ENCODE measurements around the gene HSF2.
A peak's percentile ranks its signal among the peaks of the same experiment; 100 is the strongest.

Gene HSF2

GRCh38 chr6:122400121-122400450, 634 bp downstream of the HSF2 start:
- peak; percentile 25 for DNase-seq

GRCh38 chr6:122400462-122401089, 1.1 kb downstream of the HSF2 start:
- DNase-seq = no peak

- DNase-seq = no peak
Observed at GRCh38 chr6:122401104-122401503, 1.7 kb downstream of the HSF2 start.

GRCh38 chr6:122404444-122404843, 5.0 kb downstream of the HSF2 start:
- DNase-seq = no peak

GRCh38 chr6:122405417-122405816, 6.0 kb downstream of the HSF2 start:
- no peak for DNase-seq

GRCh38 chr6:122406187-122406586, 6.7 kb downstream of the HSF2 start:
- no peak for DNase-seq

GRCh38 chr6:122407712-122408111, 8.3 kb downstream of the HSF2 start:
- no peak for DNase-seq

GRCh38 chr6:122408240-122408639, 8.8 kb downstream of the HSF2 start:
- no peak for DNase-seq

- no peak for DNase-seq
Observed at GRCh38 chr6:122408702-122409458, 9.4 kb downstream of the HSF2 start.

GRCh38 chr6:122412001-122412400, 12.5 kb downstream of the HSF2 start:
- DNase-seq = no peak

- DNase-seq = no peak
Observed at GRCh38 chr6:122416825-122417224, 17.4 kb downstream of the HSF2 start.

- no peak for DNase-seq
Observed at GRCh38 chr6:122422003-122422402, 22.6 kb downstream of the HSF2 start.

GRCh38 chr6:122422614-122423267, 23.3 kb downstream of the HSF2 start:
- peak; percentile 84 for DNase-seq

- no peak for DNase-seq
Observed at GRCh38 chr6:122423734-122424133, 24.3 kb downstream of the HSF2 start.

GRCh38 chr6:122426597-122426996, 27.1 kb downstream of the HSF2 start:
- DNase-seq = no peak

- no peak for DNase-seq
Observed at GRCh38 chr6:122428781-122429180, 29.3 kb downstream of the HSF2 start.

- DNase-seq = no peak
Observed at GRCh38 chr6:122429323-122429722, 29.9 kb downstream of the HSF2 start.

GRCh38 chr6:122431780-122432179, 32.3 kb downstream of the HSF2 start:
- DNase-seq = no peak

GRCh38 chr6:122432816-122433215, 33.4 kb downstream of the HSF2 start:
- peak; percentile 53 for DNase-seq

GRCh38 chr6:122438975-122439374, 39.5 kb downstream of the HSF2 start:
- no peak for DNase-seq

- no peak for DNase-seq
Observed at GRCh38 chr6:122445274-122445673, 45.8 kb downstream of the HSF2 start.

- DNase-seq = no peak
Observed at GRCh38 chr6:122449069-122449468, 49.6 kb downstream of the HSF2 start.

GRCh38 chr6:122452509-122452908, 53.1 kb downstream of the HSF2 start:
- DNase-seq = no peak

GRCh38 chr6:122454673-122455072, 55.2 kb downstream of the HSF2 start:
- no peak for DNase-seq
